HEK293 (cell line): ENCODE data around the gene PTHLH.

Experiments
- CTCF ChIA-PET: fragments of 350-600 bp; formaldehyde crosslinking; extraction: SDS; loops from one replicate; lab custom pipeline; 2021; ENCODE audit warnings: antibody characterized with exemption; lab: Yijun Ruan, JAX
- POLR2A ChIA-PET: fragments of 300-600 bp; formaldehyde crosslinking; extraction: SDS; loops from one replicate; lab custom pipeline; 2020; ENCODE audit warnings: antibody characterized with exemption, inconsistent platforms; lab: Yijun Ruan, JAX
- H3K27ac ChIP-seq: fragments of 200-500 bp; sonication (Bioruptor generic); 2 replicates; pipeline ENCODE4 v1.5.1; 2014; ENCODE audit warnings: low read depth, low read length, control low read depth, inconsistent platforms; ENCODE audit errors: extremely low read depth
- H3K36me3 ChIP-seq, 2 experiments: fragments of 200-500 bp in 1 of 2; sonication (Bioruptor generic) in 1 of 2; 1 replicate in 1 of 2; 2 replicates in 1 of 2; pipeline ENCODE4 v1.5.1; 2014 to 2017; ENCODE audit warnings: inconsistent platforms in 2 of 2, low read length in 2 of 2; ENCODE audit not compliant: control insufficient read depth in 2 of 2, insufficient read depth in 1 of 2
- H3K4me1 ChIP-seq: fragments of 200-500 bp; sonication (Bioruptor generic); 2 replicates; pipeline ENCODE4 v1.5.1; 2014; ENCODE audit warnings: mild to moderate bottlenecking, low read length, inconsistent platforms; ENCODE audit not compliant: control insufficient read depth, insufficient read depth
- H3K4me3 ChIP-seq: 2 replicates; pipeline ENCODE4 v1.5.1; 2011; ENCODE audit warnings: low read depth, mild to moderate bottlenecking, control low read depth, low read length, moderate library complexity
- H3K9me3 ChIP-seq: fragments of 200-500 bp; sonication (Bioruptor generic); 2 replicates; pipeline ENCODE4 v1.5.1; 2014; ENCODE audit warnings: low read depth, low read length, inconsistent platforms; ENCODE audit not compliant: control insufficient read depth, insufficient read depth
- HIC1 ChIP-seq: fragments of 450-650 bp; formaldehyde crosslinking; IDR thresholded peaks from 2 replicates; pipeline ENCODE4 v1.5.1; 2016; ENCODE audit warnings: missing biosample characterization, missing genetic modification characterization
- IKZF3 ChIP-seq: fragments of 450-650 bp; IDR thresholded peaks from 2 replicates; pipeline ENCODE4 v1.5.0; 2018; ENCODE audit warnings: missing biosample characterization, mild to moderate bottlenecking, missing genetic modification characterization, moderate library complexity
- KLF1 ChIP-seq: fragments of 450-650 bp; formaldehyde crosslinking; IDR thresholded peaks from 2 replicates; pipeline ENCODE4 v1.5.1; 2016; ENCODE audit warnings: missing biosample characterization, missing genetic modification characterization
- KLF17 ChIP-seq: fragments of 450-650 bp; formaldehyde crosslinking; IDR thresholded peaks from 2 replicates; pipeline ENCODE4 v1.5.1; 2016; ENCODE audit warnings: missing biosample characterization, missing genetic modification characterization
- KLF8 ChIP-seq: fragments of 450-650 bp; formaldehyde crosslinking; IDR thresholded peaks from 2 replicates; pipeline ENCODE4 v1.5.1; 2016; ENCODE audit warnings: missing biosample characterization, missing genetic modification characterization
- KLF9 ChIP-seq: fragments of 450-650 bp; formaldehyde crosslinking; IDR thresholded peaks from 2 replicates; pipeline ENCODE4 v1.5.1; 2016; ENCODE audit warnings: missing biosample characterization, missing genetic modification characterization, low read depth
- ZBTB11 ChIP-seq: fragments of 450-650 bp; formaldehyde crosslinking; conservative IDR thresholded peaks from 2 replicates; pipeline ENCODE4 v1.5.1; 2016; ENCODE audit warnings: low read depth, missing biosample characterization, missing genetic modification characterization
- ZBTB26 ChIP-seq: fragments of 450-650 bp; formaldehyde crosslinking; optimal IDR thresholded peaks from 2 replicates; pipeline ENCODE3; 2016; ENCODE audit warnings: missing biosample characterization, mild to moderate bottlenecking, missing genetic modification characterization
- ZBTB48 ChIP-seq: fragments of 450-650 bp; formaldehyde crosslinking; IDR thresholded peaks from 2 replicates; pipeline ENCODE4 v1.5.1; 2016; ENCODE audit warnings: missing biosample characterization, missing genetic modification characterization
- ZBTB8A ChIP-seq: fragments of 450-650 bp; formaldehyde crosslinking; IDR thresholded peaks from 2 replicates; pipeline ENCODE4 v1.5.1; 2016; ENCODE audit warnings: missing biosample characterization, missing genetic modification characterization
- ZNF16 ChIP-seq: fragments of 450-650 bp; formaldehyde crosslinking; IDR thresholded peaks from 2 replicates; pipeline ENCODE4 v1.5.1; 2016; ENCODE audit warnings: low read depth, missing biosample characterization, missing genetic modification characterization
- ZNF169 ChIP-seq: fragments of 450-650 bp; formaldehyde crosslinking; IDR thresholded peaks from 2 replicates; pipeline ENCODE4 v1.5.1; 2016; ENCODE audit warnings: missing biosample characterization, missing genetic modification characterization
- ZNF175 ChIP-seq: fragments of 450-650 bp; formaldehyde crosslinking; IDR thresholded peaks from 2 replicates; pipeline ENCODE4 v1.5.1; 2016; ENCODE audit warnings: missing biosample characterization, missing genetic modification characterization
- ZNF2 ChIP-seq: fragments of 450-650 bp; formaldehyde crosslinking; IDR thresholded peaks from 2 replicates; pipeline ENCODE4 v1.5.1; 2016; ENCODE audit warnings: missing biosample characterization, missing genetic modification characterization
- ZNF202 ChIP-seq: fragments of 450-650 bp; formaldehyde crosslinking; IDR thresholded peaks from 2 replicates; pipeline ENCODE4 v1.5.1; 2016; ENCODE audit warnings: missing biosample characterization, missing genetic modification characterization, borderline replicate concordance
- ZNF266 ChIP-seq: fragments of 450-650 bp; formaldehyde crosslinking; IDR thresholded peaks from 2 replicates; pipeline ENCODE4 v1.5.1; 2016; ENCODE audit warnings: missing biosample characterization, missing genetic modification characterization, low read depth
- ZNF274 ChIP-seq, 2 experiments: fragments of 200-500 bp in 1 of 2; fragments of 450-650 bp in 1 of 2; sonication (Bioruptor generic) in 1 of 2; formaldehyde crosslinking in 1 of 2; IDR thresholded peaks; 2 replicates each; pipeline versions ENCODE4 v1.5.1 to v1.6.1; 2014 to 2016; ENCODE audit warnings: borderline replicate concordance in 1 of 2, inconsistent platforms in 1 of 2, low read length in 1 of 2, missing biosample characterization in 1 of 2, missing genetic modification characterization in 1 of 2
- ZNF366 ChIP-seq: fragments of 450-650 bp; formaldehyde crosslinking; conservative IDR thresholded peaks from 2 replicates; pipeline ENCODE4 v1.5.1; 2016; ENCODE audit warnings: missing biosample characterization, missing genetic modification characterization
- ZNF510 ChIP-seq: fragments of 450-650 bp; formaldehyde crosslinking; IDR thresholded peaks from 2 replicates; pipeline ENCODE4 v1.5.1; 2018; ENCODE audit warnings: mild to moderate bottlenecking, missing genetic modification characterization, missing biosample characterization; ENCODE audit not compliant: insufficient replicate concordance
- ZNF530 ChIP-seq: fragments of 450-650 bp; formaldehyde crosslinking; IDR thresholded peaks from 2 replicates; pipeline ENCODE4 v1.5.1; 2016; ENCODE audit warnings: low read depth, missing biosample characterization, missing genetic modification characterization
- ZNF639 ChIP-seq: fragments of 450-650 bp; formaldehyde crosslinking; IDR thresholded peaks from 2 replicates; pipeline ENCODE4 v1.5.1; 2016; ENCODE audit warnings: missing biosample characterization, missing genetic modification characterization
- ZNF747 ChIP-seq: fragments of 450-650 bp; formaldehyde crosslinking; IDR thresholded peaks from 2 replicates; pipeline ENCODE4 v1.5.1; 2016; ENCODE audit warnings: missing biosample characterization, missing genetic modification characterization
- ZNF777 ChIP-seq: fragments of 450-650 bp; formaldehyde crosslinking; IDR thresholded peaks from 2 replicates; pipeline ENCODE4 v1.5.1; 2017; ENCODE audit warnings: missing biosample characterization, missing genetic modification characterization, borderline replicate concordance

Gene PTHLH

GRCh38 chr12:27958675-27959074 lies 13.9 kb downstream of the PTHLH start:
- no peak overlapping the region for H3K27ac ChIP-seq
- POLR2A ChIA-PET, result no interaction called here
- H3K36me3 ChIP-seq, result 0 out of 3 replicates have a peak, but pooled peaks cover 0 to 5% of the 10 kb centered on the region in 2 experiments
- TF ChIP-seq ZNF747 (tag by site-specific recombination), result no peak
- TF ChIP-seq ZBTB48 (tag by site-specific recombination), result no peak
- no peaks in the 10 kb centered on the region for H3K4me1 ChIP-seq
- CTCF ChIA-PET, result interaction anchor here (0.6 kb wide), 1 partner anchor 70 kb away, joined by 3 read pairs; no protein-coding TSS in a partner anchor
- H3K4me3 ChIP-seq, result no peak overlapping the region
- no peaks in the 10 kb centered on the region for H3K9me3 ChIP-seq

- no peak overlapping the region for H3K27ac ChIP-seq
- POLR2A ChIA-PET, result no interaction called here
- H3K9me3 ChIP-seq, result no peaks in the 10 kb centered on the region
- TF ChIP-seq ZNF266 (no peak), ZNF175 (no peak), KLF9 (tag by site-specific recombination) (no peak), ZNF366 (tag by site-specific recombination) (no peak), ZNF16 (tag by site-specific recombination) (no peak), ZNF530 (tag by site-specific recombination) (no peak), KLF1 (tag by site-specific recombination) (no peak), KLF8 (tag by site-specific recombination) (no peak), ZNF2 (tag by site-specific recombination) (no peak), HIC1 (tag by site-specific recombination) (no peak), ZBTB8A (tag by site-specific recombination) (no peak), KLF17 (tag by site-specific recombination) (no peak), ZNF639 (no peak), ZNF777 (no peak)
- H3K4me3 ChIP-seq, result no peak overlapping the region
- 0 out of 3 replicates have a peak, but pooled peaks cover 0 to under 1% of the 10 kb centered on the region in 2 experiments for H3K36me3 ChIP-seq
- no peaks in the 10 kb centered on the region for H3K4me1 ChIP-seq
- CTCF ChIA-PET, result interaction anchor here (0.5 to 0.8 kb wide), 3 partner anchors 9 to 694 kb away, joined by 3 to 4 read pairs (median 3); no protein-coding TSS in a partner anchor
Observed at GRCh38 chr12:27957366-27957765, 15.2 kb downstream of the PTHLH start.

- Histone ChIP-seq H3K4me1 (no peaks in the 10 kb centered on the region), H3K4me3 (no peak overlapping the region), H3K36me3 (no peaks in the 10 kb centered on the region), H3K27ac (no peak overlapping the region), H3K9me3 (no peaks in the 10 kb centered on the region)
- POLR2A ChIA-PET, result no interaction called here
- CTCF ChIA-PET, result interaction anchor here (0.7 kb wide), 1 partner anchor 11 kb away, joined by 3 read pairs; no protein-coding TSS in a partner anchor
- TF ChIP-seq ZNF510 (tag by site-specific recombination) (no peak), ZNF202 (no peak), IKZF3 (no peak), ZBTB11 (tag by site-specific recombination) (no peak), ZNF169 (tag by site-specific recombination) (no peak), ZBTB26 (no peak), ZNF274 (IDR thresholded peaks at IDR 0.05; ENCODE audit: low read length) (no peak), ZNF274 (tag by site-specific recombination; IDR thresholded peaks at IDR 0.05; ENCODE audit: borderline replicate concordance) (no peak)
Observed at GRCh38 chr12:27953817-27954216, 18.7 kb downstream of the PTHLH start.
